NCI-H146 treated with DMSO at 0.1 percent for 48 hours (cell line): Measurements from ENCODE around the gene TXNDC5.
"Not testable (repeated sequence)": the region's sequence is repeated elsewhere in the genome, so short reads cannot be mapped to it uniquely, and the experiment has no call there.

Experiments used
- DNase-seq: peaks from one replicate; lab custom pipeline; 2025; ENCODE audit not compliant: unreplicated experiment; lab: John Stamatoyannopoulos, UW

TXNDC5 gene

DNA sequence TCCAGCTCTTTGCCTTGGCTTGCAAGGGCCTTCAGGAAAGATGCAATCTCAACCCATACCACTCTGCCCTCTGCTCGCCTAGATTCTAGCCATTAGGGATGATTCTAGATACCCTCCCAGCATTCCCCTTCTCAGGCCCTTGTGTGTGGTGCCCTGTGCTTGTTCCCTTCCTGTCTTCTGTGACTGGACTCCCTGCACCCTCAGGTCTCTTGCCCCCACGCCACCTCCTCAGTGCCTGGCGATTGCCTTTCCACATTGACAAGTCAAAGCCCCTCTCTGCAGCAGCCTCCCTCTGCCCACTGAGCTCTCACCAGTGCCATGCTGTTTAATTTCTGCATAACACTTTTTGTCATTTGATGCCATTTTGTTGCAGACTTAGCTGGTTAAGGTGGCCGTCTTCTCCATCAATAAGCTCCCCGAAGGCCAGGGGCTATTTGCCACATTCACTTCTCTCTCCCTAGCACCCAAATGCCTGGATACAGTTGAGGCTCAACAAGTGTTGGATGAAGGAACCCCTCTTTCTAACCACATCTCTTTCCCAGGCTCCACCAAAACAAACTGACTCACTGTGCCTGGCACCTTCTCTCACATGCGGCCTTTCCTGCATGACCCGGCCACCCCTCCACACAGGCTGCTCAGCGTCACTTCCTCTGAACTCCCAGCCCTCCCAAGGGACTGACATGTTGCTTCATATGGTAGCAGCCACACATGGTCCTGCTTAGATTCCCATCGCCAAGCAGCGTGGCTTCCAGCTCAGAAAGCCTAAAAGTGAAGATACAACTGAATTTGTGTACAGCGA lies 4.6 kb upstream of the TXNDC5 start:
- DNase-seq: no peak

GRCh38 chr6:7914311-7914710 lies 3.7 kb upstream of the TXNDC5 start:
- DNase-seq: no peak

- no peak for DNase-seq
Measured at GRCh38 chr6:7912736-7913517, 2.3 kb upstream of the TXNDC5 start.

- no peak for DNase-seq
Measured at GRCh38 chr6:7912024-7912423, 1.4 kb upstream of the TXNDC5 start.

DNA sequence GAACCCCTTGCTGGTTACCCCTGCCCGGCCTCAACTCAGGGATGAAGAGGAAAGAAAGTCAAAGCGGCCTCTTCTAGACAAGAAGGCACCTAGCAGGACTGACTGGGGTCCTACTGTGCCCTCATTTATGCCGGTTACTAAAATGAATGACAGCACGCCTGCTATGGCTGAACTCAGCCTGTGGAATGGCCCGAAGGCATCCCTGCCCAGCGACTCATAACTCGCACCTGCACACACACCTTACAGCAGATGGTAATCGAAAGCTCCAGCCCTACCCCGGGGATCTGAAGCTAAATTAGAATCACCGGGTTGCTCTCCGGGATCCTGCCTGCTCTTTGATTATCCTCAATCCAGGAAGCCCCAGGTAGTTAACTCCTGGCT lies 747 bp upstream of the TXNDC5 start:
- DNase-seq: peak; percentile 88

GRCh38 chr6:7910298-7910653 lies 312 bp downstream of the TXNDC5 start:
- no peak for DNase-seq

- peak; percentile 1 for DNase-seq
Measured at GRCh38 chr6:7909323-7910276, 988 bp downstream of the TXNDC5 start.

GRCh38 chr6:7907159-7907558 lies 3.4 kb downstream of the TXNDC5 start:
- DNase-seq: no peak

GRCh38 chr6:7906741-7907140 lies 3.8 kb downstream of the TXNDC5 start:
- DNase-seq: no peak

DNA sequence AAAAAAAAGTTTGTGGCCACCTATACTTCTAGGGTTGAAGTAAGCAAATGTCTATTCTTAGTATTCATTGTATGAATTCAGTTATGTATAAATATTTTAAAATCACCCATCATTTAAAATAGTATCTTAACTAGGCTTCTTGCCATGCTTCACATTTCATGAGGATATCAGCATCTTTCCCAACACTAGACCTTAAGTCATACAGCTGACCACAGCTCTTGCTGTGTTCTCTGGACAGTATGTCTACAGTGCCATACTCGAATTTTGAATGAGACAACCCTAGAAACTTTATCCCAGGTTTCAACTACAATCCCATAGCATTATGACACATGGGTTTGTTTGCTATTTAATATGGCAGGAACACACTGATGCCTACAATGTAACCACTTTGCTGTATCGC lies 5.2 kb downstream of the TXNDC5 start:
- no peak for DNase-seq

DNA sequence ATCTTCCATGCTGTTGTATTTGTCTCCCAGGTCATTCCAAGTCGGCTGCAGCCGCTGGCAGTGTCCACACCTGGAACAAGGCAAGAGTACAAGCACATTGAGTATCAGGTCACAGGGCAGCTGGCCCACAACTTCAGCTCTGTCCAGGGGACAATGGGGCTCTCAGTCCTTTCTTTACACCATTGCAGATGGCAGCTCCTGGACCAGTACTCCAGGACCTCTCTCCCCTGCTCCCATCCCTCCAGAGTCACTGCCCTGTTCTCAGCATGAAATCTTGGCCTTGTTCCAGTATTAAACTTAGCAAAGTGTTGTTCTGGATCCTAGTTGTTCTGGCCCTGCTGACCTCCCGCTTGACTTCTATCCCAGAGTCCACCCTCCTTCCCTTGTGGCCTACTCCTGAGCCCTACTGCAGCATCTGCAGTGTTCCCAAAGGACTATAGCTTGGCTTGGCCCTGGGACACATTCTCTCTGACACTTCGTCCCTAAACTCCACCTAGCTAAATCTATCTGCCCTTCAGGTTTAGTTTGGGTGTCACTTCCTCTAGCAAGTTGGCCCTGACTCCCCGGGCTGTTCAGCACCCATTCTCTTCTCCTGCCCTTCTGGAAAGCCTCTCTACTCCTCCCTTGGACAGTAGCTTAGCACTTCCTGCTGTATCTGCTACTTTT lies 5.8 kb downstream of the TXNDC5 start:
- no peak for DNase-seq

DNA sequence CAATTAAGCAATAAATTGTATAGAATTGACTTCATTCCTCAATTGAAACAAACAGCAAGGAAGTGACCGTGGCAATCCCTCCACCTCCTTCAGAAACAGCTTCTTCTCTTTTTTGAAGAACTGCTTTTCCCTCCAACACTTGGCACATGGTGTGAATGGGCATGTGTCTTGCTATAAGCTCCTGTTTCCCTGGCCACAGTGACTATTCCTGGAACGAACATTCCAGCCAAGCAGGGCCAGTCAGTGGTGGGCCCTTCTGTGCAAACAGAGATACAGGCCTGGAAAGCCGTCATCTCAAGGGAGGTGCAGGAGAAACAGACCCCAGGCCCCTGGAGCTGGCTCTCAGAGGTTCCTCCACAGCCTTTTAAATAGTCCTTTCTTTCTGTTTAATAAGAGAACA lies 6.9 kb downstream of the TXNDC5 start:
- DNase-seq: no peak

DNA sequence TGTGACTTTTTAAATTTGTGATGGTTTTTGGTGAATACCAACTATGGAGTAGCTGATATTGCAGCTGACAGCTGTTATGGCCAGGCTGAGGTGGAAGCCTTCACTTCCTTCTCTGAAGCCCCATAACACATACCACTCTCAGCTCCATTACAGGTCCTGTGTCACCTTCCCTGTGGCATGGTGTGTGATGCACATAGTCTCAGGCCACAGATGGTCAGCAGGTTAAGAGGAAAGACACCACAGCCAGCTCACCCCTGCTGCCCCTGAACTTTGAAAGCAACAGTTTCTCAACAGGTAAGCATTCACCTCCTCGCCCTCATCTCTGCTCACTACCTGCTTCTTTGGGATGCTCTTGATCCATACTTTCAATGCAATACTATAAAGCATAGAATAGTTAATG lies 7.7 kb downstream of the TXNDC5 start:
- no peak for DNase-seq

DNA sequence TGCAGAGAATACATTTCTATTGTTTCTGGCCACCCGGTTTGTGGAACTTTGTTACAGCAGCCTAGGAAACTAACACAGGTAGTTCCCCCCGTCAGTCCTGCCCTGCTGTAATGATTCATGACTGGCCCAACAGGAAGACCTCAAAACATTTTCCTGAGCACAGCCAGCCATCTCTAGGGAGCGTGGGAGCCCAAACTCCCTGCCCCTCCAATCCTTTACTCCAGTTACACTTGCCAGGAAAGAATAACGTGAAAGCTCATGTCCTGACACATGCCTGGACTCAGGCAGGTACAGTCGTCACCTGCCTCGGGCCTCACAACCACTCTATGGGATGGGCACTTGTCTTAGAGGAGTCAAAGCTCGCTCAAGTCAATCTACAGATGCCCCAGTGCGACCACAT lies 8.4 kb downstream of the TXNDC5 start:
- no peak for DNase-seq

DNA sequence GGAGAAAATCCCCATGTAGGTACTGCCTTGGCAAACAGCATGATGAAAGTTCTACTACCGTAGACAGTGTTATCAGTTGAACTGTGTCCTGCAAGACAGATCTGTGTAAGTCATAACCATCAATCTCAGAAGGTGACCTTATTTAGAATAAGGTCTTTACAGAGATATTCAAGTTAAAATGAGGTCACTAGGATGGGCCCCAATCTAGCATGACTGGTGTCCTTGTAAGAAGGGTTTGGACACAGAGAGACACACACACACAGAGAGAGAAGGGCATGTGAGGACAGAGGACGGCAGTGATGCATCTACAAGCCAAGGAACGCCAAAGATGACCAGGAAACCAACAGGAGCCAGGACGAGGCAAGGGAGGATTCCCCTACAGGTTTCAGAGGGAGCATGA lies 8.8 kb downstream of the TXNDC5 start:
- DNase-seq: no peak

GRCh38 chr6:7901056-7901455 lies 9.5 kb downstream of the TXNDC5 start:
- no peak for DNase-seq

DNA sequence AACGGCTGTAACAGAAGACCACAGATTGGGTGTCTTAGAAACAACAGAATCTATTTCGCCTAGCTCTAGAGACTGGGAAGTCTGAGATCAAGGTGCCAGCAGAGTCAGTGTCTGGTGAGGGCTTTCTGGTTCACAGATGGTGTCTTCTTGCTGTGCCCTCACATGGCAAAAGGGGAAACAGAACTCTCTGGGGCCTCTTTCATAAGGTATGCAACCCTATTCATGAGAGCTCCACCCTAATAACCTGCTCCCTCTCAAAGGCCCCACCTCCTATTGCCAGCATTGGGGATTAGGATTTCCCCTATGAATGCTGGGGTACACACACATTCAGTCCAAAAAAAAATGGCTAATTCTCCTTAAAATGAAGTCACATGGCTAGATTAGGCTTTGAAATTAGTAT lies 10.0 kb downstream of the TXNDC5 start:
- DNase-seq: no peak

GRCh38 chr6:7899889-7900213 lies 10.7 kb downstream of the TXNDC5 start:
- no peak for DNase-seq

- no peak for DNase-seq
Measured at GRCh38 chr6:7899101-7899888, 11.3 kb downstream of the TXNDC5 start.

DNA sequence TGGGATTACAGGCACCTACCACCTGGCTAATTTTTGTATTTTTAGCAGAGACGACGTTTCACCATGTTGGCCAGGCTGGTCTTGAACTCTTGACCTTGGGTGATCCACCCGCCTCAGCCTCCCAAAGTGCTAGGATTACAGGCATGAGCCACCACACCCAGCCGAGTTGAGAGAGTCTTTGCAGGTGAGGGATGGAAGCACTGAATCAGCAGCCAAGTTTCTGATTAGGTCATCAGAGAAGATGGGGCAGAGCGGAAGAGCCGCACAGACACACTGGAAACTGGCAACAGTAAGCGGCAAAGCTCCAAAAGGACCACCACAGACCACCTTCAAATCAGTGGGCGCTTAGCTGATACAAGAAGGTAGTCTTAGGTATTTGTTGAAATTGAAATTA lies 12.4 kb downstream of the TXNDC5 start:
- DNase-seq: not testable (repeated sequence)
